Activated CD8-positive, alpha-beta T cell treated with anti-CD3 and anti-CD28 coated beads for 36 hours (primary cell): ENCODE measurements around the gene RTBDN. TPM values are rescaled to one million over a fixed set of nuclear protein-coding genes. Genes with fewer than 3 reads are reported as not detected.

Experiments
- ATAC-seq: fragments of 200-7000 bp; cut with Tn5 transposase; one replicate; pipeline ENCODE4 v1.10.0; 2021; ENCODE audit warnings: mild to moderate bottlenecking, moderate library complexity
- CTCF ChIA-PET: fragments of 350-600 bp; sonication (Branson Sonifier 250); formaldehyde crosslinking; loops from one replicate; lab custom pipeline; 2021; ENCODE audit warnings: antibody characterized with exemption; lab: Charles Lee
- POLR2A ChIA-PET: fragments of 350-600 bp; sonication (Branson Sonifier 250); formaldehyde crosslinking; loops from one replicate; lab custom pipeline; 2021; ENCODE audit warnings: antibody characterized with exemption; lab: Charles Lee
- DNase-seq: peaks from one replicate; pipeline ENCODE4 v3.0.0-alpha.2; 2020
- H3K27ac Mint-ChIP-seq: one replicate; pipeline ENCODE4 v1.8.0; 2021; ENCODE audit warnings: mild to moderate bottlenecking, mixed read lengths
- H3K27me3 Mint-ChIP-seq: one replicate; pipeline ENCODE4 v1.8.0; 2021; ENCODE audit warnings: mixed read lengths
- H3K36me3 Mint-ChIP-seq: one replicate; pipeline ENCODE4 v1.8.0; 2021; ENCODE audit warnings: low read depth, mixed read lengths
- H3K4me1 Mint-ChIP-seq: one replicate; pipeline ENCODE4 v1.8.0; 2021; ENCODE audit warnings: low read depth, mixed read lengths
- H3K4me3 Mint-ChIP-seq: one replicate; pipeline ENCODE4 v1.8.0; 2021; ENCODE audit warnings: mild to moderate bottlenecking, moderate library complexity, mixed read lengths
- H3K9me3 Mint-ChIP-seq: one replicate; pipeline ENCODE4 v1.8.0; 2021; ENCODE audit warnings: mixed read lengths
- intact Hi-C: fragments of 100-400 bp; cut with micrococcal nuclease; formaldehyde crosslinking; loops from one replicate; pipeline ENCODE4 v1.10.0; 2022
- microRNA-seq: library from miRNA; unstranded; fragments of <30 nt; microRNA quantifications from one replicate; pipeline ENCODE4 v1.2.0, GENCODE V29; 2022; ENCODE audit warnings: borderline microRNAs expressed, borderline replicate concordance
- total RNA-seq, 2 experiments: library from RNA; stranded (reverse); gene quantifications; one replicate each; pipeline ENCODE4 v1.2.3, GENCODE V29; 2021
- TF ChIP-seq, protein P1 (sequence below): fragments of 200-600 bp; IDR thresholded peaks from one replicate; pipeline ENCODE4 v1.8.0; 2022; ENCODE audit warnings: antibody characterized with exemption, mild to moderate bottlenecking

RTBDN gene
- total RNA-seq, 2 experiments from 2014 or later = not detected

DNA sequence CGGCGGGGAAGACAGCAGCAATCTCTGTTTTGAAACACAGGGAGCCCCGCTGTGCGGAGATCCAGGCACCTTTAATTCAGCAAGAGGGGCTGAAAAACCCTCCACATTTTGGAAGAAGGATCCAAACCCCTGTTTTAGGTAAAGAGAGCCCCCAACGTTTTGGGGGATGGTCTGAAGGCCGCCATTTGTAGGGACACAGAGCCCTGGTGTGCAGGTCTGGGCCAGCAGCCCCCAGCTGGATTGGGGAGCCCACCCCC, 55.5 kb downstream of the RTBDN start:
- Mint-ChIP-seq H3K36me3 (no peaks in the 10 kb centered on the region), H3K27ac (peak overlapping the region; percentile 92), H3K27me3 (no peaks in the 10 kb centered on the region), H3K9me3 (no peaks in the 10 kb centered on the region), H3K4me1 (peaks cover 39% of the 10 kb centered on the region), H3K4me3 (peak overlapping the region; percentile 85)
- ATAC-seq = no peak
- no peak for DNase-seq
- CTCF ChIA-PET = interaction anchor here (1.0 to 9.2 kb wide), 8 partner anchors 9 to 68 kb away, joined by 3 to 326 read pairs (median 13); partner anchors contain the start of genes JUNB, PRDX2 and THSD8
- TF ChIP-seq, protein P1, sequence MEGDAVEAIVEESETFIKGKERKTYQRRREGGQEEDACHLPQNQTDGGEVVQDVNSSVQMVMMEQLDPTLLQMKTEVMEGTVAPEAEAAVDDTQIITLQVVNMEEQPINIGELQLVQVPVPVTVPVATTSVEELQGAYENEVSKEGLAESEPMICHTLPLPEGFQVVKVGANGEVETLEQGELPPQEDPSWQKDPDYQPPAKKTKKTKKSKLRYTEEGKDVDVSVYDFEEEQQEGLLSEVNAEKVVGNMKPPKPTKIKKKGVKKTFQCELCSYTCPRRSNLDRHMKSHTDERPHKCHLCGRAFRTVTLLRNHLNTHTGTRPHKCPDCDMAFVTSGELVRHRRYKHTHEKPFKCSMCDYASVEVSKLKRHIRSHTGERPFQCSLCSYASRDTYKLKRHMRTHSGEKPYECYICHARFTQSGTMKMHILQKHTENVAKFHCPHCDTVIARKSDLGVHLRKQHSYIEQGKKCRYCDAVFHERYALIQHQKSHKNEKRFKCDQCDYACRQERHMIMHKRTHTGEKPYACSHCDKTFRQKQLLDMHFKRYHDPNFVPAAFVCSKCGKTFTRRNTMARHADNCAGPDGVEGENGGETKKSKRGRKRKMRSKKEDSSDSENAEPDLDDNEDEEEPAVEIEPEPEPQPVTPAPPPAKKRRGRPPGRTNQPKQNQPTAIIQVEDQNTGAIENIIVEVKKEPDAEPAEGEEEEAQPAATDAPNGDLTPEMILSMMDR = no peak
- intact Hi-C loops = loop anchor here (2.0 kb wide), 1 partner anchor 16 kb away; no protein-coding TSS in a partner anchor
- POLR2A ChIA-PET = interaction anchor here (0.8 to 3.5 kb wide), 9 partner anchors 10 to 159 kb away, joined by 3 to 58 read pairs (median 7); partner anchors contain the start of genes CALR, JUNB, PRDX2 and THSD8

GRCh38 chr19:12778017-12778904, 56.1 kb downstream of the RTBDN start:
- CTCF ChIA-PET = interaction anchor here (1.0 to 9.2 kb wide), 17 partner anchors 8 to 389 kb away, joined by 3 to 326 read pairs (median 6); partner anchors contain the start of genes DHPS, JUNB, PRDX2 and RNASEH2A

GRCh38 chr19:12777217-12778016, 57.0 kb downstream of the RTBDN start:
- no peaks in the 10 kb centered on the region for H3K9me3 Mint-ChIP-seq
- no peaks in the 10 kb centered on the region for H3K36me3 Mint-ChIP-seq
- peak overlapping the region; percentile 92 for H3K27ac Mint-ChIP-seq
- H3K4me3 Mint-ChIP-seq = peak overlapping the region; percentile 85
- ChIA-PET POLR2A (interaction anchor here (0.9 to 3.5 kb wide), 9 partner anchors 8 to 34 kb away, joined by 3 to 58 read pairs (median 7); partner anchors contain the start of genes JUNB, PRDX2 and THSD8), CTCF (interaction anchor here (0.6 to 9.2 kb wide), 18 partner anchors 9 to 390 kb away, joined by 3 to 326 read pairs (median 6); partner anchors contain the start of genes DHPS, JUNB, PRDX2 and RNASEH2A)
- peak; percentile 85 for DNase-seq
- H3K4me1 Mint-ChIP-seq = peaks cover 45% of the 10 kb centered on the region
- TF ChIP-seq, protein P1 = peak; percentile 99
- intact Hi-C loops = loop anchor here (2.0 kb wide), 1 partner anchor 17 kb away; no protein-coding TSS in a partner anchor
- peak; percentile 32 for ATAC-seq
- no peaks in the 10 kb centered on the region for H3K27me3 Mint-ChIP-seq

More at GRCh38 chr19:12778017-12778904, 56.1 kb downstream of the RTBDN start:
- POLR2A ChIA-PET = interaction anchor here (0.8 to 3.5 kb wide), 10 partner anchors 11 to 160 kb away, joined by 3 to 58 read pairs (median 7); partner anchors contain the start of genes CALR, JUNB, PRDX2 and THSD8
- ATAC-seq = peak; percentile 1
- TF ChIP-seq, protein P1 = no peak
- H3K4me3 Mint-ChIP-seq = peak overlapping the region; percentile 85
- H3K27ac Mint-ChIP-seq = peak overlapping the region; percentile 92
- H3K36me3 Mint-ChIP-seq = no peaks in the 10 kb centered on the region
- intact Hi-C loops = loop anchor here (2.0 kb wide), 1 partner anchor 17 kb away; no protein-coding TSS in a partner anchor
- peaks cover 45% of the 10 kb centered on the region for H3K4me1 Mint-ChIP-seq
- DNase-seq = peak; percentile 64
- no peaks in the 10 kb centered on the region for H3K9me3 Mint-ChIP-seq
- no peaks in the 10 kb centered on the region for H3K27me3 Mint-ChIP-seq

Small RNAs within 50 kb of the gene (microRNA-seq; reads per million reads assigned to microRNA genes)
- gene MIR5684 (not detected), gene MIR6794 (not detected)

Other genes starting within 250 kb of the RTBDN start
- 1 to 10 TPM; 6.8 to 9.3 TPM for gene ZNF490, start 223.8 kb downstream of the RTBDN start, total RNA-seq
- gene ZNF791, start 223.7 kb downstream of the RTBDN start, total RNA-seq = 10 to 100 TPM; 15.1 to 16.7 TPM
- 100 to 1,000 TPM; 127 to 135 TPM for gene MAN2B1, start 167.8 kb downstream of the RTBDN start, total RNA-seq
- gene WDR83, start 167.8 kb downstream of the RTBDN start, total RNA-seq = 10 to 100 TPM; 17.5 to 23.2 TPM
- 100 to 1,000 TPM; 113 TPM for gene DHPS, start 152.7 kb downstream of the RTBDN start, total RNA-seq
- not detected for gene GNG14, start 146.6 kb downstream of the RTBDN start, total RNA-seq
- 10 to 100 TPM in 1 of 2 experiments, 1 to 10 TPM in 1; 9.9 to 10.8 TPM for gene FBXW9, start 137.9 kb downstream of the RTBDN start, total RNA-seq
- gene TNPO2, start 110.6 kb downstream of the RTBDN start, total RNA-seq = 10 to 100 TPM; 90.7 to 94.5 TPM
- gene TRIR, start 99.9 kb downstream of the RTBDN start, total RNA-seq = 100 to 1,000 TPM; 154 to 169 TPM
- 10 to 100 TPM; 50.7 to 52.2 TPM for gene GET3, start 97.1 kb downstream of the RTBDN start, total RNA-seq
- gene BEST2, start 82.8 kb downstream of the RTBDN start, total RNA-seq = not detected
- 10 to 100 TPM; 17.3 to 18.4 TPM for gene HOOK2, start 59.0 kb downstream of the RTBDN start, total RNA-seq
- gene JUNB, start 43.1 kb downstream of the RTBDN start, total RNA-seq = 100 to 1,000 TPM; 292 to 299 TPM
- gene PRDX2, start 32.8 kb downstream of the RTBDN start, total RNA-seq = 100 to 1,000 TPM; 251 to 262 TPM
- gene THSD8, start 32.5 kb downstream of the RTBDN start, total RNA-seq = 10 to 100 TPM; 31.1 to 36.2 TPM
- gene RNASEH2A, start 28.0 kb downstream of the RTBDN start, total RNA-seq = 10 to 100 TPM; 40.3 to 44.1 TPM
- gene MAST1, start 3.9 kb upstream of the RTBDN start, total RNA-seq = 1 to 10 TPM; 2.4 to 3.0 TPM
- gene DNASE2, start 46.9 kb upstream of the RTBDN start, total RNA-seq = 10 to 100 TPM; 22.3 to 26.1 TPM
- gene KLF1, start 52.6 kb upstream of the RTBDN start, total RNA-seq = under 1 TPM; 0.32 to 0.38 TPM
- 10 to 100 TPM; 37.5 to 43.8 TPM for gene GCDH, start 56.6 kb upstream of the RTBDN start, total RNA-seq
- 1 to 10 TPM; 3.0 to 4.4 TPM for gene SYCE2, start 84.7 kb upstream of the RTBDN start, total RNA-seq
- 100 to 1,000 TPM; 128 to 138 TPM for gene FARSA, start 99.1 kb upstream of the RTBDN start, total RNA-seq
- 100 to 1,000 TPM; 535 to 563 TPM for gene CALR, start 104.0 kb upstream of the RTBDN start, total RNA-seq
- 100 to 1,000 TPM; 189 to 190 TPM for gene RAD23A, start 111.3 kb upstream of the RTBDN start, total RNA-seq
- 10 to 100 TPM; 32.6 to 36.0 TPM for gene GADD45GIP1, start 122.6 kb upstream of the RTBDN start, total RNA-seq
- not detected for gene DAND5, start 135.0 kb upstream of the RTBDN start, total RNA-seq
- gene NFIX, start 160.9 kb upstream of the RTBDN start, total RNA-seq = 1 to 10 TPM; 4.7 to 5.0 TPM